Smooth muscle cell (in vitro differentiated cells): ENCODE results near the gene DBX1. TPM values are rescaled to one million over a fixed set of nuclear protein-coding genes. Genes with fewer than 3 reads are reported as not detected.

ENCODE experiments used
- DNase-seq: peaks from one replicate; lab custom pipeline; 2025; ENCODE audit not compliant: unreplicated experiment; lab: John Stamatoyannopoulos, UW
- H2AFZ ChIP-seq: fragments of 200-600 bp; sonication (generic); 2 replicates; pipeline ENCODE4 v1.6.0; 2016; ENCODE audit warnings: antibody characterized with exemption, low read depth, mild to moderate bottlenecking
- H3F3A ChIP-seq: fragments of 200-600 bp; sonication (generic); 2 replicates; pipeline ENCODE4 v1.6.0; 2017; ENCODE audit warnings: antibody characterized with exemption, low read depth
- H3K27ac ChIP-seq: fragments of 200-600 bp; sonication (generic); 2 replicates; pipeline ENCODE4 v1.5.1; 2016; ENCODE audit warnings: low read depth, mild to moderate bottlenecking
- H3K27me3 ChIP-seq: fragments of 200-600 bp; sonication (generic); 2 replicates; pipeline ENCODE4 v1.6.1; 2016; ENCODE audit warnings: low read depth, mild to moderate bottlenecking
- H3K36me3 ChIP-seq: fragments of 200-600 bp; sonication (generic); 2 replicates; pipeline ENCODE4 v1.5.1; 2016; ENCODE audit warnings: low read depth
- H3K4me1 ChIP-seq: fragments of 200-600 bp; sonication (generic); 2 replicates; pipeline ENCODE4 v1.5.1; 2016; ENCODE audit warnings: low read depth
- H3K4me2 ChIP-seq: fragments of 200-600 bp; sonication (generic); 2 replicates; pipeline ENCODE4 v1.6.0; 2016; ENCODE audit warnings: mild to moderate bottlenecking
- H3K4me3 ChIP-seq: fragments of 200-600 bp; sonication (generic); 2 replicates; pipeline ENCODE4 v1.5.1; 2016; ENCODE audit warnings: mild to moderate bottlenecking
- H3K79me2 ChIP-seq: fragments of 200-600 bp; sonication (generic); 2 replicates; pipeline ENCODE4 v1.6.0; 2016; ENCODE audit warnings: low read depth, mild to moderate bottlenecking
- H3K9ac ChIP-seq: fragments of 200-600 bp; sonication (generic); 2 replicates; pipeline ENCODE4 v1.6.0; 2016; ENCODE audit warnings: low read depth
- H3K9me3 ChIP-seq: fragments of 200-600 bp; sonication (generic); replicated peaks from 2 replicates; pipeline ENCODE4 v1.5.1; 2016; ENCODE audit warnings: low read depth
- H4K20me1 ChIP-seq: fragments of 200-600 bp; sonication (generic); 2 replicates; pipeline ENCODE4 v1.6.0; 2016; ENCODE audit warnings: low read depth
- CTCF ChIP-seq: fragments of 200-600 bp; sonication (generic); IDR thresholded peaks from 2 replicates; pipeline ENCODE4 v1.5.1; 2017; ENCODE audit warnings: borderline replicate concordance, mild to moderate bottlenecking, antibody characterized with exemption; ENCODE audit not compliant: insufficient read depth, poor library complexity, severe bottlenecking
- WGBS: methylation state at CpG from one replicate; pipeline ENCODE4 v1.1.7; 2016; ENCODE audit warnings: low lambda C conversion rate; 5-methylcytosine and 5-hydroxymethylcytosine counted together
- polyA plus RNA-seq: library from polyadenylated mRNA; unstranded; fragments of >200 nt; fragmentation: Nextera tagmentation; extraction: Ambion mirVana; gene quantifications from 2 replicates; pipeline ENCODE4 v1.2.1, GENCODE V29; 2016
- total RNA-seq: library from RNA; depleted of rRNA; stranded (reverse); fragments of >200 nt; gene quantifications from 2 replicates; pipeline ENCODE4 v1.2.3, GENCODE V29; 2014

The DBX1 gene
- total and polyA plus RNA-seq, 2 experiments from 2014 or later, result not detected

GRCh38 chr11:20154381-20154780 lies 5.9 kb downstream of the DBX1 start:
- H3K4me1 ChIP-seq, result peaks cover 26% of the 10 kb centered on the region
- 35% methylated on average over 1 of the region's 1 CpG for WGBS
- no peak overlapping the region for H2AFZ ChIP-seq
- no peaks in the 10 kb centered on the region for H3K79me2 ChIP-seq
- H3K36me3 ChIP-seq, result no peaks in the 10 kb centered on the region
- H3K9me3 ChIP-seq, result no peaks in the 10 kb centered on the region
- DNase-seq, result no peak
- H3K4me2 ChIP-seq, result no peak overlapping the region
- H3K9ac ChIP-seq, result no peak overlapping the region
- no peak overlapping the region for H3K27ac ChIP-seq
- H3F3A ChIP-seq, result no peaks in the 10 kb centered on the region
- H4K20me1 ChIP-seq, result no peaks in the 10 kb centered on the region
- H3K27me3 ChIP-seq, result peaks cover 66% of the 10 kb centered on the region
- no peak overlapping the region for H3K4me3 ChIP-seq
- no peak for TF ChIP-seq CTCF

- H4K20me1 ChIP-seq, result no peaks in the 10 kb centered on the region
- H3K4me3 ChIP-seq, result no peak overlapping the region
- WGBS, result 90% methylated on average over 4 of the region's 4 CpGs
- no peaks in the 10 kb centered on the region for H3K79me2 ChIP-seq
- H3K36me3 ChIP-seq, result no peaks in the 10 kb centered on the region
- peaks cover 8% of the 10 kb centered on the region for H3F3A ChIP-seq
- H3K4me2 ChIP-seq, result no peak overlapping the region
- no peak overlapping the region for H3K9ac ChIP-seq
- TF ChIP-seq CTCF, result no peak
- H3K27ac ChIP-seq, result no peak overlapping the region
- peaks cover 18% of the 10 kb centered on the region for H3K27me3 ChIP-seq
- no peak overlapping the region for H2AFZ ChIP-seq
- H3K4me1 ChIP-seq, result peaks cover 9% of the 10 kb centered on the region
- DNase-seq, result no peak
- no peaks in the 10 kb centered on the region for H3K9me3 ChIP-seq
Observed at GRCh38 chr11:20138707-20139106, 21.6 kb downstream of the DBX1 start.

GRCh38 chr11:20137637-20138036 lies 22.6 kb downstream of the DBX1 start:
- no peak for TF ChIP-seq CTCF
- no peak overlapping the region for H3K4me3 ChIP-seq

GRCh38 chr11:20134991-20135736 lies 25.1 kb downstream of the DBX1 start:
- H3K27me3 ChIP-seq, result peaks cover 3% of the 10 kb centered on the region
- no peak overlapping the region for H3K27ac ChIP-seq
- no peak overlapping the region for H3K9ac ChIP-seq
- 92% methylated on average over 5 of the region's 5 CpGs for WGBS
- H3K9me3 ChIP-seq, result no peaks in the 10 kb centered on the region
- no peak for TF ChIP-seq CTCF
- H3K4me2 ChIP-seq, result no peak overlapping the region
- no peaks in the 10 kb centered on the region for H3K79me2 ChIP-seq
- H4K20me1 ChIP-seq, result no peaks in the 10 kb centered on the region
- H3F3A ChIP-seq, result peaks cover 8% of the 10 kb centered on the region
- H3K4me1 ChIP-seq, result no peaks in the 10 kb centered on the region
- H3K4me3 ChIP-seq, result no peak overlapping the region
- H2AFZ ChIP-seq, result no peak overlapping the region
- no peaks in the 10 kb centered on the region for H3K36me3 ChIP-seq
- DNase-seq, result no peak

More at GRCh38 chr11:20137637-20138036, 22.6 kb downstream of the DBX1 start:
- H3K36me3 ChIP-seq, result no peaks in the 10 kb centered on the region
- H3K27ac ChIP-seq, result no peak overlapping the region
- peaks cover 8% of the 10 kb centered on the region for H3F3A ChIP-seq
- peaks cover 9% of the 10 kb centered on the region for H3K27me3 ChIP-seq
- H3K9ac ChIP-seq, result no peak overlapping the region
- H3K79me2 ChIP-seq, result no peaks in the 10 kb centered on the region
- peaks cover 1% of the 10 kb centered on the region for H3K4me1 ChIP-seq
- no peaks in the 10 kb centered on the region for H3K9me3 ChIP-seq
- no peaks in the 10 kb centered on the region for H4K20me1 ChIP-seq
- no peak for DNase-seq
- no peak overlapping the region for H2AFZ ChIP-seq
- no peak overlapping the region for H3K4me2 ChIP-seq
